Activated T-helper 2 cell treated with anti-CD3 and anti-CD28 coated beads, Interferon-gamma antibody, Interleukin-2, Interleukin-4, amounts not matched to agents 10 μg/mL and 5 μg/mL and 100 μg/mL, durations not matched to agents 14 hours and 24 hours and 36 hours (primary cell): ENCODE data around the gene PCBP3. TPM values are rescaled to one million over a fixed set of nuclear protein-coding genes. Genes with fewer than 3 reads are reported as not detected.
"Not testable (repeated sequence)": the region's sequence is repeated elsewhere in the genome, so short reads cannot be mapped to it uniquely, and the experiment has no call there.

Source experiments
- DNase-seq: peaks from one replicate; pipeline ENCODE4 v3.0.0; 2021; ENCODE audit warnings: low spot score
- H3K27ac Mint-ChIP-seq: one replicate; pipeline ENCODE4 v1.8.0; 2021; ENCODE audit warnings: mixed read lengths
- H3K27me3 Mint-ChIP-seq: one replicate; pipeline ENCODE4 v1.8.0; 2021; ENCODE audit warnings: low read depth, mixed read lengths
- H3K36me3 Mint-ChIP-seq: one replicate; pipeline ENCODE4 v1.8.0; 2021; ENCODE audit warnings: low read depth, mixed read lengths
- H3K4me1 Mint-ChIP-seq: one replicate; pipeline ENCODE4 v1.8.0; 2021; ENCODE audit warnings: low read depth, mixed read lengths
- H3K4me3 Mint-ChIP-seq: one replicate; pipeline ENCODE4 v1.8.0; 2021; ENCODE audit warnings: low read depth, mild to moderate bottlenecking, moderate library complexity, mixed read lengths
- H3K9me3 Mint-ChIP-seq: one replicate; pipeline ENCODE4 v1.8.0; 2021; ENCODE audit warnings: mixed read lengths
- intact Hi-C: fragments of 100-400 bp; cut with micrococcal nuclease; formaldehyde crosslinking; loops from one replicate; pipeline ENCODE4 v1.15.1; 2023
- total RNA-seq: library from RNA; stranded (reverse); gene quantifications from 2 replicates; pipeline ENCODE4 v1.2.3, GENCODE V29; 2022

Gene PCBP3
- total RNA-seq, 1 donor from 2014 or later = 6.9 TPM

DNA sequence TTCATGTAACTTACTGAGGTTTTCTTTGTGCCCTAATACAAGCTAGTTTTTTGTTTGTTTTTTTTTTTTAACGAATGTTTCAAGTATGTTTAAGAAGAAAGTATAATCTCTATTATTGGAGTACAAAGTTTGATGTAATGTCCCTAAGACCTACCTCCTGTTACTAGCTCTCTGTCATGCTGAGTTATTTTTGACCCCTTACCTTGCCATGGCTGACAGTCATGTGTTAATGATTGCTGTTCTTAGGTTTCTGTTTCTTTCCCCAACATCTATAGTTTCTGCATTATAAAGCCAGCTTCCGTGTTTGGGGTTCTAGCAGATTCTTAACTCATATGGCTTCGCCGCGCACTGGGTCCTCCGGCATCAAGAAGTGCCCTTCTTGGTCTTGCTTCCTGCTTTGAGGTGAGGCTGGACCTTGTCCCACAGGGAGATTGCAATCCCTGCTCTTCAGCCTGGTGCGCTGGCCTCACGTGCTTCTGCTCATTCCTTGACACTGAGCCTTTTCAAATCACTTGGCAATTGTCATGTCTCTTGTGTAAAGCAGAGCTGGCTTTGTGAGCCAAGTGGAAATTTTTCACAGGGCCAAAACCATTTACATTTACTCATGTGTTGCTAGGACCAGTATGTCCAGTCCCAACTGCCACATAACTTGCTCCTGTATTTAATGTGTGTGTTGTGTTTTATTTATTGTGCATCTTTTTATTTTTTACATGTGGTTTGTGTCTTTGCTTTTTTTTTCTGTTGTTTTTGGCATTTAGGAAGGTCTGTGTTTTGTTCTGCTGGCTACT is 203.0 kb downstream of the PCBP3 start:
- intact Hi-C loops = no loop called here
- peaks cover 9% of the 10 kb centered on the region for H3K9me3 Mint-ChIP-seq
- DNase-seq = no peak
- H3K4me1 Mint-ChIP-seq = no peaks in the 10 kb centered on the region
- H3K27ac Mint-ChIP-seq = no peak overlapping the region
- no peaks in the 10 kb centered on the region for H3K36me3 Mint-ChIP-seq
- H3K27me3 Mint-ChIP-seq = peaks cover 2% of the 10 kb centered on the region
- H3K4me3 Mint-ChIP-seq = no peak overlapping the region

DNA sequence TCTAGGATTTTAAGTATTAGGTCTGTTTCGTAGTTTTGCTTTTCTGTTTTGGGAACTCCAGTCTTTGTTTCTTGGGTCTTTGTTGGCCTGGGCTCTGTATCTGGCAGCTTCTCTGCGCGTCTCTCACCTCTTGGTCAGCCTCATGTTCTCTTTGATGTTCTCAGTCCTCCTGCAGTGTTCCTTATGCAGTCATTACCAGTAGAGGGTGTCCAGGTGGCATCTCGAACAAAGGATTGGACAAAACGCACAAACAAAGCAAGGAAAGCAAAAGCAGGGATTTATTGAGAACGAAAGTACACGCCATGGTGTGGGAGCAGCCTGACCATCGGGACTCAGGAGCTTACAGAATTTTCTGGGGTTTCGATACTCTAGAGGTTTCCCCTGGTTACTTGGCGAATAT is 204.3 kb downstream of the PCBP3 start:
- H3K4me3 Mint-ChIP-seq = no peak overlapping the region
- H3K36me3 Mint-ChIP-seq = no peaks in the 10 kb centered on the region
- peaks cover 2% of the 10 kb centered on the region for H3K27me3 Mint-ChIP-seq
- intact Hi-C loops = no loop called here
- no peak for DNase-seq
- H3K9me3 Mint-ChIP-seq = no peaks in the 10 kb centered on the region
- no peaks in the 10 kb centered on the region for H3K4me1 Mint-ChIP-seq
- H3K27ac Mint-ChIP-seq = no peak overlapping the region

DNA sequence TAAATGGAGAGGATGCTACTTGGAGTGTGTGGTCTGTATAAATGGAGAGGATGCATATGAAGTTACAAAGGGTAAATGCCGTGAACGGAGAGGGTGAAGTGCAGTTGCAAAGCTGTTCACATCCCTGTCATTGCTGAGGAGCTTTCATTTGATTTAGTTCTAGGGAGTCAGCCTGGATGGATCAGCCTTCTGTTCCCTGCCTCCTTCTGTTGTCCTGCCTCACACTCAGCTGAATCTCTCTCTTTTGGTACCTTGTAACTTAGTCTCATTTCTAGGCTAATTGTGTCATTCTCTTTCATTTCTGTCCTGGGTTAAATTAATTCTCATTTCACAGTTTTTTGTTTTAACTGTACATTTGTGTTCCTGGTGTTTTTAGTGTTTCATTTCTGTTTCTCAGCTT is 204.8 kb downstream of the PCBP3 start:
- no peak for DNase-seq
- Mint-ChIP-seq H3K4me1 (no peaks in the 10 kb centered on the region), H3K36me3 (no peaks in the 10 kb centered on the region), H3K9me3 (no peaks in the 10 kb centered on the region), H3K27ac (no peak overlapping the region), H3K4me3 (no peak overlapping the region), H3K27me3 (peaks cover 2% of the 10 kb centered on the region)
- intact Hi-C loops = no loop called here

DNA sequence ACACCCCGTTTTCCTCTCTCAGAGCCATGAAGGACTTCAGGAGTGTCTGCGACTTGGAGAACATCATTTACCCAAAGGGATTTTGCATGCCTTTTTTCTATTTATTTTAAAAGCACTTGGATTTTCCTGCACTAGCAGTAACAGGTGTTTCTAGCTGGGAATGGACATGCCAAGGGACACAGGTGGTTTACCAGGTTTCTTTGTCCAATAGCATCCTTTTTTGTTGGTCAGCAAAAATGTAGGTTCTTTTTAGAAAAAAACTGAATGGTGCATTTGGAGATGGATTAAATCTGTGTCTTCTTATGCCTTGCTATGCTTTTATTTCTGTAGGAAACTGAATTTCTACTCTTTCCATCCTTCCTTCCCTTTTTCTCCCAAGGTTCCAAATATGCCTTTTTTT is 205.3 kb downstream of the PCBP3 start:
- H3K9me3 Mint-ChIP-seq = no peaks in the 10 kb centered on the region
- no peak overlapping the region for H3K4me3 Mint-ChIP-seq
- no peak overlapping the region for H3K27ac Mint-ChIP-seq
- peaks cover 2% of the 10 kb centered on the region for H3K27me3 Mint-ChIP-seq
- intact Hi-C loops = no loop called here
- H3K4me1 Mint-ChIP-seq = no peaks in the 10 kb centered on the region
- DNase-seq = no peak
- H3K36me3 Mint-ChIP-seq = no peaks in the 10 kb centered on the region

DNA sequence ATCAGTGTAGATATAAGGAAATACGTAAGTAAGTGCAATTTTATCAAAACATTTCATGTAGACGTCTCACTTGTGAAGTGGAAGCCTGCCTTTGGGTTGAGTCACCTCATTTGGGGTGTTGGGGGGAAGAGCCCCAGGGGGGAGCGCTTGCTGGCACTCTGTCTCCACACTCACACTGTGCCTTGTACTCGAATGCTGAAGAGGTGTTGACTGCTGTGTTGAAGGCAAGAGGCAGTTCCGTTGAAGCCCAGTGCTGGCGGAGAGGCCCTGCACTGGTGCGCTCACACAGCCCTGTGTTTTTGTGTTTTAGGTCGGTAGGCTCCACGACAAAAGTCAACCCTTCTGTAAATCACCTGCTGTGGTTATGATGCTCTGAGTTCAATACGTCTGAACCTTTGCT is 206.1 kb downstream of the PCBP3 start:
- no peaks in the 10 kb centered on the region for H3K4me1 Mint-ChIP-seq
- no peak overlapping the region for H3K27ac Mint-ChIP-seq
- H3K9me3 Mint-ChIP-seq = no peaks in the 10 kb centered on the region
- H3K27me3 Mint-ChIP-seq = peaks cover 2% of the 10 kb centered on the region
- intact Hi-C loops = no loop called here
- no peak overlapping the region for H3K4me3 Mint-ChIP-seq
- DNase-seq = no peak
- no peaks in the 10 kb centered on the region for H3K36me3 Mint-ChIP-seq

DNA sequence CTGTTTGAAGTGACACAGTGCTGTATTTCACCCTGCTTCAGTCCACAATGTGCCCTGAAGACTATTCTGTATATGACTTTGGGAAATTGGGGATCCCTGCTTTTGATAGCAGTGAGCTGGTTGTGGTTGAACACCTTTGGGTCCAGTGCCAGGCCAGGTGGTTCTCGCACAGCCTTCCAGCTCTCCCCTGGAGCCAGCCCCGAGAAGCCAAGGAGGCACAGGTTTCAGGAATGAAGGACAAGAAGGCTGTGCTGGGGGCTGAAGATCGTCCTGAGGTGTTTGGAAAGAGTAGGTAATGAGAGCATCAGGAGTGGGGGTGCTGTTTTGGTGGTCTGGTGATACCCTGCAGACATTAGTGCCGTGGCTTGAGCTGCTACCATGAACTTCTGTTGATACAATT is 206.7 kb downstream of the PCBP3 start:
- H3K27me3 Mint-ChIP-seq = peaks cover 2% of the 10 kb centered on the region
- H3K4me1 Mint-ChIP-seq = no peaks in the 10 kb centered on the region
- H3K4me3 Mint-ChIP-seq = no peak overlapping the region
- no peak for DNase-seq
- no peaks in the 10 kb centered on the region for H3K36me3 Mint-ChIP-seq
- intact Hi-C loops = no loop called here
- no peaks in the 10 kb centered on the region for H3K9me3 Mint-ChIP-seq
- no peak overlapping the region for H3K27ac Mint-ChIP-seq

DNA sequence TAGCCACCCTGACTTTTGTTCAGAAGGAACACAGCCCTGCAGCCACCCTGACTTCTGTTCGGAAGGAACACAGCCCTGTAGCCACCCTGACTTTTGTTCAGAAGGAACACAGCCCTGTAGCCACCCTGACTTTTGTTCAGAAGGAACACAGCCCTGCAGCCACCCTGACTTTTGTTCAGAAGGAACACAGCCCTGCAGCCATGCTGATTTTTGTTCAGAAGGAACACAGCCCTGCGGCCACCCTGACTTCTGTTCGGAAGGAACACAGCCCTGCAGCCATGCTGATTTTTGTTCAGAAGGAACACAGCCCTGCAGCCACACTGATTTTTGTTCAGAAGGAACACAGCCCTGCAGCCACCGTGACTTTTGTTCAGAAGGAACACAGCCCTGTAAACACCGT is 208.9 kb downstream of the PCBP3 start:
- H3K27me3 Mint-ChIP-seq, H3K4me3 Mint-ChIP-seq, H3K36me3 Mint-ChIP-seq, H3K9me3 Mint-ChIP-seq, H3K4me1 Mint-ChIP-seq, DNase-seq, H3K27ac Mint-ChIP-seq, intact Hi-C loops: not testable (repeated sequence)

DNA sequence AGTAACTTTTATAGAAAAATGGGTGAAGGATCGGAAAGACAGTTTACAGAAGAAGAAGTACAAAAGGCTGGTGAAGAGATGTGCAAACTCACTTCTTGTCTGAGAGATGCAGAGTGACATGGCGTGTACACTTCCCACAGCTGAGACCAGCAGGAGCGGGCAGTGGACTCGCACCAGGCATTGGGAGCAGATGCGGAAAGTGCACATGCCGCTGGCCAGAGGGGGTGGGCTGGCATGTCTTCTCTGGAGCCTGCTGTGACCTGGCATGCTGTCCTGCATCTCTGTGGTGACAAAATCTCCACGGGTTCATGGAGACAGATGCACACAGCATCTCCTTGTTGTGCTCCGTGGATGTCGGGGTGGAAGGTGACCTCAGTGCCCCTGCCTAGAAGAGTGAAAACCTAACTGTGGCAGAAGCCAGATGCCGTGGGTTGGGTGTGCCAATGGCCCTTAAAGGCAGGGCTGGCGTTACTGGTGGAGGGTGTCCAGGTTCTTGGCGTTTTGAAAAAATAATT is 209.4 kb downstream of the PCBP3 start:
- H3K27ac Mint-ChIP-seq = no peak overlapping the region

DNA sequence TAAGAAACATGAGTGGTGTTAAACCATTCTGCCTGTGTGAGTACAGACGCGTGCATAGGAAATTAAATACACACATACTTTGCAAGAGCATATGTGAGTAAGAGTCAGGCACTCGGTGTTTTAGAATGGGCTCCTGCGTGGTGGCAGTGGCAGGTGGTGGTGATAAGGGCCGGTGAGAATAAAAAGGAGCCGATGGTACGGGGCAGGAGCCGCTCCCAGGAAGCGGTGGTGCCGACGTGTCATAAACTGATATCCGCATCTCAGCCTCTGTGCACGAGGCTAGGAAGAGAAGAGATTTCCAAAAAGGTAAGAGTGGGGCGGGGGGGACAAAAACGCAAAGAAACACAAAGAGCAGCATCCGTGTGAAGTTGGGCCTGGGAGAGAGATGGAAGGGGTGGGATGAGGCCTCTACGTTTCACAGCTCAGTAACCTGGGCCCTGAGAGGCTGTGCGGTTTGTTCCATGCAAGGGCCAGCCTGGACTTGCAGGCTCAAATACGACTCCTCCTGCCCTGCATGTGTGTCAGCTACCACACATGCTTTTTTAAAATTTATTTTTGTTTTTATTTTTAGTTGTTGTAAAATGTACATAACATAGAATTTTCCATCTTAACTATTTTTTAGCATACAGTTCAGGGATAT is 210.3 kb downstream of the PCBP3 start:
- Mint-ChIP-seq H3K9me3 (no peaks in the 10 kb centered on the region), H3K27ac (no peak overlapping the region), H3K27me3 (no peaks in the 10 kb centered on the region), H3K36me3 (no peaks in the 10 kb centered on the region), H3K4me1 (no peaks in the 10 kb centered on the region), H3K4me3 (no peak overlapping the region)
- intact Hi-C loops = no loop called here
- DNase-seq = no peak

More for the DNA sequence above, 209.4 kb downstream of the PCBP3 start:
- Mint-ChIP-seq H3K4me1 (no peaks in the 10 kb centered on the region), H3K9me3 (no peaks in the 10 kb centered on the region), H3K36me3 (no peaks in the 10 kb centered on the region), H3K4me3 (no peak overlapping the region), H3K27me3 (no peaks in the 10 kb centered on the region)
- intact Hi-C loops = no loop called here
- no peak for DNase-seq

DNA sequence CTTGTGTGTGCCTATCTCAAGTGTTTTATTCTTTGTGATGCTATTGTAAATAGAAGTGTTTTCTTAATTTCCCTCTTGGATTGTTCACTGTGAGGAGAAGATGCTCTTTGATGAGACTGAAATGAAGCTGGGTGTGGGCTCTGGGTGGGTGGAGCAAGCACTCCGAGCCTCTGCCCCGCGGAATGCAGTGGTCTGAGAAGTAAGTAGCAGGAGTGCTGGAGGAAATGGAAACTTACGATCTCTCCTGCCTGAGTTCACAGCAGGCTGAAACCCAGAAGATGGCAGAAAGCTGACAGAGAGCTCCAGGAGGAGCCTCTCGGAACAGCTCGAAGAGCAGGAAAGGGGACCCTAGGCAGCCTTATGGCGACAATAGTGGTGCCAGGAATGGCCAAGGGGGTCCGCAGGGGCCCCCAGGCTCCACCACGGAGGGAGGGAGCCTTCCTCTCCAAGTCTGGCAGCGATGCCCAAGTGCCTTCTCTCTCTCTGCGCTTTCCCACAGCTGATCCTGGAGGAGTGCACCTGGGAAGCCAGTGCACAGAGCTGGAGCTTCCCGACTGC is 211.2 kb downstream of the PCBP3 start:
- Mint-ChIP-seq H3K36me3 (no peaks in the 10 kb centered on the region), H3K4me3 (no peak overlapping the region), H3K27ac (no peak overlapping the region), H3K4me1 (no peaks in the 10 kb centered on the region), H3K27me3 (no peaks in the 10 kb centered on the region), H3K9me3 (no peaks in the 10 kb centered on the region)
- DNase-seq = no peak
- intact Hi-C loops = no loop called here

DNA sequence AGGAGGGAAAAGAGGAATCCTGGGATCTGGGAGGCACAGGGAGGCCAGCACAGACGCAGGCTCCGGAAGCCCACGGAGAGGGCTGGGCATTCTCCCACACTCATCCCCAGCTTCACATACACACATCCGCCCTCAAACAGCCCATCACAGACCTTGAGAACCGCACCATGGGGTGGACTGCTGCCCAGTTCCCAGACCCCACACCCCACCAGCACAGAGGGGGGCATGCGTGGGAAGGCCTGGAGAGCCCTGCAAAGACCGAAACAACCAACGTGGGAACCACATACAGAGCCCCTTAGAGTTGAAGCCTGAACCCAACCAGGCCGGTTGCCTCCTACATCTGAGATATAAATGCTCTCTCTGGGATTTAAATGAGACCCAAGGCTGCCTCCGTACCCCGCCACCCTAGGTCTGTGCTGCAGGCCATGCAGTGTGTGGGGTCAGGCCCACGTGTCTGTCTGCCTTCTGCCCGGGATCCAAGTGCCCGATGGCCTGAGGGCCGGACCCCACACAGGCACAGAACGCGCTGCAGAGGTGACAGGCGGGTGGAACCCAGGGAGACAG is 211.8 kb downstream of the PCBP3 start:
- Mint-ChIP-seq H3K36me3 (no peaks in the 10 kb centered on the region), H3K9me3 (no peaks in the 10 kb centered on the region), H3K4me3 (no peak overlapping the region), H3K27me3 (no peaks in the 10 kb centered on the region), H3K4me1 (no peaks in the 10 kb centered on the region), H3K27ac (no peak overlapping the region)
- no peak for DNase-seq
- intact Hi-C loops = no loop called here

DNA sequence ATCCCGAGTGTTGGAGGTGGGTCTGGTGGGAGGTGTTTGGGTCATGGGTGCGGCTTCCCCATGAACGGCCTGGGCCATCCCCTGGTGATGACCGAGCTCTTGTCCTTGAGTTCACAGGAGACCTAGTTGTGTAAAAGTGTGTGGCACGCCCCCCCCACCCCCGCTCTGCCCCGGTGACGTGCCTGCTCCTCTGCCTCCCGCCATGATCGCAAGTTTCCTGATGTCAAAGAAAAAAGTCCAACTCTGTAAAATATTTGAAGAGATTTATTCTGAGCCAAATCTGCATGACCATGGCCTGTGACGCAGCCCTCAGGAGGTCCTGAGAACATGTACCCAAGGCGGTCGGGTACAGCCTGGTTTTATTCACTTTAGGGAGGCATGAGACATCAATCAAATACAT is 212.9 kb downstream of the PCBP3 start:
- H3K9me3 Mint-ChIP-seq = no peaks in the 10 kb centered on the region
- no peaks in the 10 kb centered on the region for H3K4me1 Mint-ChIP-seq
- H3K4me3 Mint-ChIP-seq = no peak overlapping the region
- H3K27me3 Mint-ChIP-seq = no peaks in the 10 kb centered on the region
- H3K36me3 Mint-ChIP-seq = no peaks in the 10 kb centered on the region
- intact Hi-C loops = no loop called here
- H3K27ac Mint-ChIP-seq = no peak overlapping the region
- DNase-seq = no peak

DNA sequence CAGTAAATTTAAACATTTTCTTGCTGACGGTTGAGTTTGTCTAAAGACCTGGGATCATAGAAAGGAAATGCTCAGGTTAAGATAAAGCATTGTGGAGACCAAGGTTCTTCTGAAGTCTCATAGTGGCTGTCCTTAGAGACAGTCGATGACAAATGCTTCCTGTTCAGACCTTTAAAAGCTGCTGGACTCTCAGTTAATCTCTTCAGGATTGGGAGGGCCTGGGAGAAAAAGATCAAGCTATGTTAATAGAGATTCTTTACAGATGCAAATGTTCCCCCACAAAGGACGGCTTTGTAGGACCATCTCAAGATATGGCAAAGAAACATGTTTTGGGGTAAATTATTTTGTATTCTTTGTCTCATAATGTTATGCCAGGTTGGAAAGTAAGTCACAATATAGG is 213.4 kb downstream of the PCBP3 start:
- H3K9me3 Mint-ChIP-seq = no peaks in the 10 kb centered on the region
- H3K27ac Mint-ChIP-seq = no peak overlapping the region
- intact Hi-C loops = no loop called here

More for the DNA sequence above, 213.4 kb downstream of the PCBP3 start:
- H3K4me1 Mint-ChIP-seq = no peaks in the 10 kb centered on the region
- H3K36me3 Mint-ChIP-seq = no peaks in the 10 kb centered on the region
- H3K27me3 Mint-ChIP-seq = no peaks in the 10 kb centered on the region
- H3K4me3 Mint-ChIP-seq = no peak overlapping the region
- DNase-seq = no peak
